Urinary bladder (tissue), 4 donors: ENCODE measurements around the gene CEP57. TPM values are rescaled to one million over a fixed set of nuclear protein-coding genes. Genes with fewer than 3 reads are reported as not detected.
"Not testable (repeated sequence)": the region's sequence is repeated elsewhere in the genome, so short reads cannot be mapped to it uniquely, and the experiment has no call there.

ENCODE experiments used
- DNase-seq: peaks from one replicate; pipeline ENCODE4 v3.0.0-alpha.2; 2015; ENCODE audit errors: extremely low spot score
- H3K27ac ChIP-seq: one replicate; pipeline ENCODE4 v1.5.1; 2013; ENCODE audit warnings: low read depth, mild to moderate bottlenecking, moderate library complexity
- H3K36me3 ChIP-seq: one replicate; pipeline ENCODE4 v1.6.1; 2013; ENCODE audit warnings: mild to moderate bottlenecking, moderate library complexity; ENCODE audit not compliant: insufficient read depth
- H3K4me1 ChIP-seq: one replicate; pipeline ENCODE4 v1.6.1; 2013; ENCODE audit warnings: mild to moderate bottlenecking, moderate library complexity; ENCODE audit not compliant: insufficient read depth
- H3K4me3 ChIP-seq: one replicate; pipeline ENCODE4 v1.5.1; 2013; ENCODE audit warnings: low read depth, low read length
- WGBS: extraction: QIAGEN DNeasy Blood & Tissue Kit; methylation state at CpG from one replicate; pipeline ENCODE4 v1.1.7; 2013; 5-methylcytosine and 5-hydroxymethylcytosine counted together
- polyA plus RNA-seq: library from polyadenylated mRNA; stranded (reverse); fragments of 200-250 nt; gene quantifications from one replicate; pipeline ENCODE4 v1.2.3, GENCODE V29; 2013
- small RNA-seq: library from RNA; depleted of rRNA; stranded (forward); fragments of <200 nt; gene quantifications from one replicate; pipeline ENCODE3, GENCODE V24; 2014
- total RNA-seq: library from RNA; depleted of rRNA; stranded (reverse); fragments of >200 nt; gene quantifications from one replicate; pipeline ENCODE4 v1.2.3, GENCODE V29; 2014
- donor health status: healthy with polysubstance abuse.
- donor health status: healthy.

The CEP57 gene
- total and polyA plus RNA-seq, 2 donors = 21.5 to 106 TPM

DNA sequence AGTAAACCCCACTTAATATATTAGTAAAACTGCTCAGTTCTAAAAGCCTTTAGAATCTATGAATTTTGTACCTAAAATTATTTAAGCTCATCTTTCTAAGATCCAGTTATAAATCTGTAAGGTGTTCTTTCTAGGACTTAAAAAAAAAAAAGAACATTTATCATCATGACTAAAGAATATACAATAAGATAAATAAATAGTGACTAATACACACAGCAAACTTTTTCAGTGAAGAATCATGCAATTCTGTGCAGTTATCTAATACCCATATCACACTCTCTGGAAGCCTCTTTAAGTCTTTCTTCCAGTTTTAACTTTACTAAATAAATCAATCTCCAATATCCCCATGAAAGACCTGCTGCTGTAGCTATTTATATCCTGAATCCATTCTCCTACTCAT lies 59.8 kb downstream of the CEP57 start:
- H3K4me3 ChIP-seq = no peak overlapping the region
- peaks cover 8% of the 10 kb centered on the region for H3K36me3 ChIP-seq
- DNase-seq = no peak
- no peak overlapping the region for H3K27ac ChIP-seq
- H3K4me1 ChIP-seq = no peaks in the 10 kb centered on the region

DNA sequence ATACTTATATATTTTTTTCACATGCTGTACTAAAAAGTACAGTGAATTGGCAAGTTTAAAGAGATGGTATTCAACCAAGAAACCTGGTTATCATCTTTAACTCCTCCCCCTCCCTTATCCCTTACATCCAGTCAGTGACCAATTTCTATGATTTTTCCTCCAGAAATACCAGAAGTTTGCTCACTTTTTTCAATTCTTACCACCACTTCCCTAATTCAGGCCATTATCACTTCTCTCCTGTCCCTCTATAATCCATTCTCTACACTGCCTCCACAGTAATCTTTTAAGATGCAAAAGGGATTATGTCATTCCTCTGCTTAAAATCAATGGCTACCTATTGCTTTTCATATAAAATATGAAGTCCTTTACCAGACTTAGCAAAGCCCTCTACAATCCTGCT lies 62.8 kb downstream of the CEP57 start:
- Histone ChIP-seq H3K4me3 (no peak overlapping the region), H3K27ac (no peak overlapping the region), H3K4me1 (no peaks in the 10 kb centered on the region), H3K36me3 (peaks cover 9% of the 10 kb centered on the region)
- DNase-seq = no peak

DNA sequence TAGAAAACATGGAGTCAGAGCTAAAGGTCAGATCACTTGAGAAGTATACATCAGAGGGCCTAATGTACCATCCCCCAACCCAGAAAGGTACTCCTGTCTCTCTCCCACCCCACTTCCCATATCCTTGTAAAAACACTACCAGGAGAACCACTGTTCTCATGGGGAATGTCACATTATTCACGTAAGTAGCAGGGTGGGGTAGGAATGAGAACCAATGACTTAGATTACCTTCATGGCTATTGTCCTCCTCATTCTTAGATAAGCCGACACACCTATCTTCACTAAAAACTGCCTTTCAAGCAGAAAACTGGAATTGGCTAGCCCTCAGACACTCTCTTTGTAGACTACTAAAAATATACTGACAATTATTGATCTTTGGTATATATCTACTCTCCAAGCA lies 63.6 kb downstream of the CEP57 start:
- no peaks in the 10 kb centered on the region for H3K4me1 ChIP-seq
- DNase-seq = no peak
- H3K27ac ChIP-seq = no peak overlapping the region
- 92% methylated on average over 2 of the region's 2 CpGs for WGBS
- no peak overlapping the region for H3K4me3 ChIP-seq
- peaks cover 9% of the 10 kb centered on the region for H3K36me3 ChIP-seq

DNA sequence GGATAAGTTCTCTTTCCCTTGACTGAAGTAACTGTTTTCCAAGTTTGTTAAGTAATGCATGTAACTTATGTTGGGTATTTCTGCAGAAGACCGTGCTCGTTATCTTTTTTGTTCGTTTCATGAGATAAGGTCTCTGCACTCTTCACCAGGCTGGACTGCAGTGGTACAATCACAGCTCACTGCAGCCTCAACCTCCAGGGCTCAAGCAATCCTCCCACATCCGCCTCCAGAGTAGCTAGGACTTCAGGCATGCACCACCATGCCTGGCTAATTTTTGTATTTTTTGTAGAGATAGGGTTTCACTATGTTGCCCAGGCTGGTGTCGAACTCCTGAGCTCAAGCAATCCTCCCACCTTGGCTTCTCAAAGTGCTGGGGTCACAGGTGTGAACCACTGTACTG lies 64.1 kb downstream of the CEP57 start:
- DNase-seq, H3K4me1 ChIP-seq, H3K27ac ChIP-seq, H3K36me3 ChIP-seq, H3K4me3 ChIP-seq: not testable (repeated sequence)
- WGBS = 91% methylated on average over 5 of the region's 5 CpGs

DNA sequence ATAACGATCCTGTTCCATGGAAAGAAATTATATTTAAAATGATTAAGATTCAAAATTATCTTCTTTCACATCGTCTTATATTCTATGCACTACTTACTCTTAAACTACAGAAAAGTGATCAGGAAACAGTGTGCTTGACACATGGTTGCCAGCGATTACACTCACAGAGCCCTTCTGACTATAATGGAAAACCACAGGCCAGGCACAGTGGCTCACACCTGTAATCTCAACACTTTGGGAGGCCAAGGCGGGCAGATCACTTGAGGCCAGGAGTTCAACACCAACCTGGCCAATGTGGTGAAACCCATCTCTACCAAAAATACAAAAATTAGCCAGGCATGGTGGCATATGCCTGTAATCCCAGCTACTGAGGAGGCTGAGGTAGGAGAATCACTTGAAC lies 69.7 kb downstream of the CEP57 start:
- H3K27ac ChIP-seq, DNase-seq, H3K36me3 ChIP-seq, H3K4me1 ChIP-seq, H3K4me3 ChIP-seq: not testable (repeated sequence)
- 93% methylated on average over 4 of the region's 4 CpGs for WGBS

DNA sequence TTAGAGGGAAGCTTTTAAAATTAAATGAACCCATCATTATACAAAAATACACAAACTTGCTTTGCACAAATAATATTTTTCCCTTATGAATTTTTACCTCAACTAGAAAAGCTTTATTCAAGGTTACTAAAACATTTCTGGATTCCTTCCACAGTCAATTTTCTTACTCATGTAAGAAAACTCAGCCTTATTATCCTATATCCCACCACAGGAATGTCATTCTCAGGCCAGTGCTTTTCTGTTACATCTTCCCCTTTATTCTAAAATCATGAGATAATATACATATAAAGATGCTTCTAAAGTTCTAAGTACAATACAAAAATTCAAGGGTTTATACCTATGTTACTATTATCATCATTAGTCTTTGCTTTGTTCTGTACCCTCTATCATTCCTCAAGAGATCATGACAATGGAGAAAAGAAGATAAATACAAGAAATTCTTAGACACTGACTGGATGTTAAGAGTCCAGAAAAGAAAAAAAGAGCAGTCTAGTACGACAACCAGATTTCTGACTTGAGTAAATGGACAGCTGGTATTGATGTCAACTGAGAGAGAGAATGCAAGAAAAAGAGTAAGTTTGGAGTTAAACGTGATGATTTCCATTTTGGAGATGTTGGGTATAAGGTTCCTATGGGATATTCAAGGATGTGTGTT lies 73.3 kb downstream of the CEP57 start:
- Histone ChIP-seq H3K4me3 (no peak overlapping the region), H3K27ac (no peak overlapping the region), H3K4me1 (no peaks in the 10 kb centered on the region), H3K36me3 (peaks cover 3% of the 10 kb centered on the region)
- WGBS = 95% methylated on average over 2 of the region's 2 CpGs
- DNase-seq = no peak

DNA sequence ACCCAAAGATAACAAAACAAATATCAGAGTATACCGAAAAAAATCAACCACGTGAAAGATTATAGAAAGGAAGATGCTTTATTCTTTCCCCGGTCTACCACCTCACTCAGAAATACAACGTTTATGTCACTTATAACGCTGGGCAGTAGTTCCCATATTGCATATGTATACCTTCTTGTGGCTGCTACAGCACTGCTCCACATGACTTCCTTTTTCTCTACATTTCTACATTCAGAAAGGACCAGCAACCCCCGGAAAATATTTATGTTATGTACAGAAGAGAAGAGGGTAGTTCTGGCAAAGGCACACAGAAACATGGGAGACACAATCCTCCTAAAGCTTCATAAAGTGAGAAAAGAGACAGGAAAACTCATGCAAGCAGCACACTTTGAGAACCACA lies 76.8 kb downstream of the CEP57 start:
- H3K4me1 ChIP-seq = no peaks in the 10 kb centered on the region
- peaks cover 3% of the 10 kb centered on the region for H3K36me3 ChIP-seq
- WGBS = 83% methylated on average over 6 of the region's 6 CpGs
- H3K27ac ChIP-seq = no peak overlapping the region
- no peak overlapping the region for H3K4me3 ChIP-seq
- DNase-seq = no peak

DNA sequence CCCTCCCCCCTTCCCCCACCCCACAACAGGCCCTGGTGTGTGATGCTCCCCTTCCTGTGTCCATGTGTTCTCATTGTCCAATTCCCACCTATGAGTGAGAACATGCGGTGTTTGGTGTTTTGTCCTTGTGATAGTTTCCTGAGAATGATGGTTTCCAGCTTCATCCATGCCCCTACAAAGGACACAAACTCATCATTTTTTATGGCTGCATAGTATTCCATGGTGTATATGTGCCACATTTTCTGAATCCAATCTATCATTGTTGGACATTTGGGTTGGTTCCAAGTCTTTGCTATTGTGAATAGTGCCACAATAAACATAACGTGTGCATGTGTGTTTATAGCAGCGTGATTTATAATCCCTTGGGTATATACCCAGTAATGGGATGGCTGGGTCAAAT lies 80.6 kb downstream of the CEP57 start:
- not testable (repeated sequence) for H3K27ac ChIP-seq, H3K4me1 ChIP-seq, H3K4me3 ChIP-seq, DNase-seq, H3K36me3 ChIP-seq
- WGBS = 87% methylated on average over 3 of the region's 3 CpGs

DNA sequence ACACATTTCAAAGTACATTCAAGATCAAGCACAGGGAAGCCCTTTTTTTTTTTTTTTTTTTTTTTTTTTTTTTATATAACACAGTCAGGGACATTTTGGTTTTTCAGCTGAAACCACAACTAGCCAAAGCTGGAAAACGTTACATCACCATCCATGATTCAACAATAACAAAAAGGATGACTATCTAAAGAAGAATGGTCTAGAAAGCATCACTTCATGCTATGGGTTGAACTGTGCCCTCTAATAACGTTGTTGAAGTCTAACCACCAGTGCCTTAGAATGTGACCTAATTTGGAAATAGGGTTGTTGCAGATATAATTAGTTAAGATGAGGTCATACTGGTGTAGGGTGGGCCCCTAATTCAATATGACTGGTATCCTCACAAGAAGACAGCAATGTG lies 87.0 kb downstream of the CEP57 start:
- no peak for DNase-seq
- Histone ChIP-seq H3K27ac (no peak overlapping the region), H3K36me3 (no peaks in the 10 kb centered on the region), H3K4me1 (no peaks in the 10 kb centered on the region), H3K4me3 (no peak overlapping the region)
- WGBS = 89% methylated on average over 2 of the region's 2 CpGs

Small RNA genes within 50 kb of the gene (small RNA-seq; reads per million reads assigned to genes)
- gene RNA5SP345 = not detected

Other genes starting within 250 kb of the CEP57 start
- 66.7 TPM for gene FAM76B, start 716 bp upstream of the CEP57 start, total RNA-seq
- 12.3 TPM for gene FAM76B, start 716 bp upstream of the CEP57 start, polyA plus RNA-seq
- gene MTMR2, start 133.6 kb downstream of the CEP57 start, total RNA-seq = 43.9 TPM
- gene MTMR2, start 133.6 kb downstream of the CEP57 start, polyA plus RNA-seq = 20.5 TPM